K562 (cell line): ENCODE data around the gene CTNNB1. TPM values are rescaled to one million over a fixed set of nuclear protein-coding genes. Genes with fewer than 3 reads are reported as not detected.

Source experiments
- ATAC-seq: fragments of 200-7000 bp; cut with Tn5 transposase; 3 replicates; pipeline ENCODE4 v1.9.1; 2020; ENCODE audit warnings: moderate library complexity
- BruUV-seq: library from RNA; stranded (reverse); fragments of 400-500 nt; replicated peaks from 2 replicates; lab custom pipeline; 2021; lab: Mats Ljungman, UMichigan
- CTCF ChIA-PET: fragments of 300-600 bp; formaldehyde crosslinking; extraction: SDS; loops from one replicate; lab custom pipeline; 2021; ENCODE audit warnings: low intra/inter-chr PET ratio; lab: Yijun Ruan, JAX
- POLR2A ChIA-PET: fragments of 300-600, 350-650 bp; sonication (Branson Sonifier 250); formaldehyde crosslinking; extraction: SDS; loops from one replicate; lab custom pipeline; 2021; ENCODE audit warnings: antibody characterized with exemption, inconsistent platforms; lab: Yijun Ruan, JAX
- DNase-seq, 4 experiments: peaks; one replicate each; pipeline versions ENCODE4 v3.0.0 to v3.0.0-alpha.2; 2011 to 2018; ENCODE audit warnings: low spot score in 3 of 4, mixed read lengths in 3 of 4; ENCODE audit errors: extremely low read depth in 1 of 4
- FAIRE-seq: peaks from 2 replicates; lab custom pipeline; 2011; peaks lifted over from hg19 to GRCh38; lab: Jason Lieb, UNC
- H2AFZ ChIP-seq: 2 replicates; pipeline ENCODE4 v1.6.0; 2011; ENCODE audit warnings: low read depth, low read length, control low read depth, inconsistent platforms
- H3K27ac ChIP-seq: fragments of 200-600 bp; 3 replicates; pipeline ENCODE4 v1.8.0; 2011; ENCODE audit warnings: low read depth, mild to moderate bottlenecking, control low read depth, inconsistent platforms, low read length, moderate library complexity, mixed read lengths; ENCODE audit errors: extremely low read depth
- H3K27me3 ChIP-seq, 2 experiments: fragments of 300-600 bp in 1 of 2; 2 replicates in 1 of 2; 3 replicates in 1 of 2; pipeline versions ENCODE4 v1.6.0 to v1.8.0; 2011; ENCODE audit warnings: inconsistent platforms in 2 of 2, low read length in 2 of 2, mild to moderate bottlenecking in 1 of 2, mixed read lengths in 1 of 2, moderate library complexity in 1 of 2; ENCODE audit not compliant: control insufficient read depth in 2 of 2, insufficient read depth in 2 of 2
- H3K36me3 ChIP-seq: fragments of 300-600 bp; 3 replicates; pipeline ENCODE4 v1.8.0; 2011; ENCODE audit warnings: mild to moderate bottlenecking, low read length, inconsistent platforms; ENCODE audit not compliant: control insufficient read depth, insufficient read depth
- H3K4me1 ChIP-seq, 2 experiments: fragments of 200-600 bp in 1 of 2; replicated peaks in 1 of 2; 2 replicates in 1 of 2; 3 replicates in 1 of 2; pipeline versions ENCODE4 v1.5.1 to v1.8.0; 2011; ENCODE audit warnings: inconsistent platforms in 2 of 2, low read length in 2 of 2, mild to moderate bottlenecking in 1 of 2, mixed read lengths in 1 of 2, moderate library complexity in 1 of 2; ENCODE audit not compliant: control insufficient read depth in 2 of 2, insufficient read depth in 2 of 2
- H3K4me2 ChIP-seq: 2 replicates; pipeline ENCODE4 v1.6.1; 2011; ENCODE audit warnings: low read length, control low read depth, inconsistent platforms, mixed read lengths; ENCODE audit not compliant: insufficient read depth
- H3K4me3 ChIP-seq: fragments of 200-600 bp; sonication (generic), shearing (Covaris generic); 2 replicates; pipeline ENCODE4 v1.5.1; 2016; ENCODE audit warnings: control low read depth, inconsistent platforms
- H3K79me2 ChIP-seq: fragments of 200-600 bp; 3 replicates; pipeline ENCODE4 v1.8.0; 2011; ENCODE audit warnings: low read length, inconsistent platforms; ENCODE audit not compliant: control insufficient read depth, insufficient read depth
- H3K9ac ChIP-seq, 2 experiments: 2 replicates each; pipeline versions ENCODE4 v1.6.0 to v1.6.1; 2011; ENCODE audit warnings: low read depth in 2 of 2, low read length in 2 of 2, control low read depth in 1 of 2, inconsistent platforms in 1 of 2, mild to moderate bottlenecking in 1 of 2, mixed read lengths in 1 of 2; ENCODE audit not compliant: insufficient read depth in 1 of 2
- H3K9me1 ChIP-seq: one replicate; pipeline ENCODE4 v1.6.0; 2011; ENCODE audit warnings: inconsistent platforms, mild to moderate bottlenecking, low read length, moderate library complexity; ENCODE audit not compliant: control insufficient read depth, insufficient read depth
- H3K9me3 ChIP-seq: replicated peaks from 2 replicates; pipeline ENCODE4 v1.5.1; 2011; ENCODE audit warnings: low read depth, low read length, inconsistent platforms; ENCODE audit not compliant: control insufficient read depth, insufficient read depth
- H4K20me1 ChIP-seq: replicated peaks from 2 replicates; pipeline ENCODE4 v1.6.1; 2011; ENCODE audit warnings: low read length, inconsistent platforms, mixed read lengths; ENCODE audit not compliant: control insufficient read depth, insufficient read depth
- BRF1 ChIP-seq: IDR thresholded peaks from 3 replicates; pipeline ENCODE4 v1.6.1; 2011; ENCODE audit warnings: borderline replicate concordance, mild to moderate bottlenecking; ENCODE audit not compliant: insufficient read length; ENCODE audit errors: extremely low read depth
- CREBBP ChIP-seq: IDR thresholded peaks from one replicate; pipeline ENCODE4 v1.6.1; 2012; ENCODE audit warnings: low read depth, mild to moderate bottlenecking, control low read depth, inconsistent platforms, low read length
- E4F1 ChIP-seq: fragments of 250-450 bp; sonication (Bioruptor Pico); IDR thresholded peaks from 2 replicates; pipeline ENCODE4 v1.5.0; 2021; ENCODE audit warnings: mild to moderate bottlenecking, borderline replicate concordance
- KLF16 ChIP-seq: IDR thresholded peaks from 2 replicates; pipeline ENCODE4 v1.6.1; 2016; ENCODE audit warnings: antibody characterized with exemption
- NR1H2 ChIP-seq: sonication (generic); formaldehyde crosslinking; IDR thresholded peaks from 2 replicates; pipeline ENCODE4 v1.4.0; 2020; ENCODE audit warnings: mild to moderate bottlenecking, missing genetic modification reagents
- NR2C2 ChIP-seq, 2 experiments: fragments of 200-800 bp in 1 of 2; sonication (Bioruptor generic) in 1 of 2; sonication (generic) in 1 of 2; formaldehyde crosslinking in 1 of 2; IDR thresholded peaks; 2 replicates each; pipeline versions ENCODE4 v1.6.1 to v1.8.0; 2016 to 2022; ENCODE audit warnings: mild to moderate bottlenecking in 1 of 2, missing compliant biosample characterization in 1 of 2, missing genetic modification characterization in 1 of 2, missing genetic modification reagents in 1 of 2
- SPI1 ChIP-seq: IDR thresholded peaks from 2 replicates; pipeline ENCODE4 v1.6.1; 2011; ENCODE audit warnings: low read depth, low read length, control low read depth, borderline replicate concordance
- TFAM ChIP-seq: fragments of 250-450 bp; sonication (Bioruptor Pico); conservative IDR thresholded peaks from 2 replicates; pipeline ENCODE4 v1.5.0; 2021; ENCODE audit warnings: mild to moderate bottlenecking, moderate library complexity
- TRIM25 ChIP-seq: fragments of 450-650 bp; IDR thresholded peaks from 2 replicates; pipeline ENCODE4 v1.7.0; 2016; ENCODE audit warnings: borderline replicate concordance
- ZNF124 ChIP-seq: sonication (generic); formaldehyde crosslinking; IDR thresholded peaks from 2 replicates; pipeline ENCODE4 v1.8.1; 2022; ENCODE audit warnings: missing genetic modification reagents
- ZNF133 ChIP-seq: fragments of 250-450 bp; sonication (Bioruptor Pico); IDR thresholded peaks from 2 replicates; pipeline ENCODE4 v1.4.0; 2020; ENCODE audit warnings: mild to moderate bottlenecking
- WGBS: fragments of 100-300 bp; shearing (Covaris generic); methylation state at CpG from one replicate; pipeline ENCODE4 v1.1.6; 2016; ENCODE audit warnings: low coverage, mixed read lengths; ENCODE audit not compliant: insufficient coverage; ENCODE audit errors: missing lambda C conversion rate; 5-methylcytosine and 5-hydroxymethylcytosine counted together
- in situ Hi-C: fragments of 300-500 bp; cut with MboI; formaldehyde crosslinking; loops from 4 replicates; pipeline ENCODE4 v1.15.0; 2018; ENCODE audit warnings: inconsistent platforms, mixed read lengths
- intact Hi-C: fragments of 100-400 bp; cut with micrococcal nuclease; formaldehyde crosslinking; loops from 2 replicates; pipeline ENCODE4 v1.14.2; 2022
- polyA plus RNA-seq, 8 experiments: library from polyadenylated mRNA; depleted of rRNA in 4 of 8; stranded (reverse) in 5 of 8; unstranded in 3 of 8; fragments of >200 nt; fragmentation: Nextera tagmentation in 2 of 8; fragmentation: Illumina TruSeq in 1 of 8; extraction: Ambion mirVana in 2 of 8; extraction: Trizol in 1 of 8; gene quantifications; 2 replicates each; pipeline versions ENCODE4 v1.2.1 to v1.2.3, GENCODE V29; 2011 to 2014; ENCODE audit warnings: inconsistent platforms in 1 of 8, missing spikeins in 1 of 8
- total RNA-seq, 7 experiments: library from RNA; depleted of rRNA in 6 of 7; stranded (reverse); fragments of >200 nt in 6 of 7; fragmentation: Illumina TruSeq in 2 of 7; extraction: Trizol in 2 of 7; gene quantifications; 2 replicates each; pipeline versions ENCODE4 v1.2.1 to v1.2.3, GENCODE V29; 2011 to 2021; ENCODE audit warnings: low replicate concordance in 1 of 7

Gene CTNNB1
- total and polyA plus RNA-seq, 9 of the 15 experiments (the other 6 are each of a cell fraction or from before 2014, with no cell fraction given), result 44.3 to 193 (median 154) TPM

GRCh38 chr3:41180396-41180795 is 18.9 kb upstream of the CTNNB1 start (continued):
- no peak for TF ChIP-seq ZNF124 (CRISPR knock-in tag)
- no peak for TF ChIP-seq BRF1
- TF ChIP-seq, all 486 proteins: peak for 0

- H2AFZ ChIP-seq, result no peak overlapping the region
- no TSS peak for BruUV-seq
- no peaks in the 10 kb centered on the region for H3K79me2 ChIP-seq
- CTCF ChIA-PET, result no interaction called here
- in situ Hi-C loops (no loop called here), intact Hi-C loops (no loop called here)
- H3K9me3 ChIP-seq, result no peaks in the 10 kb centered on the region
- no peak overlapping the region for H3K4me2 ChIP-seq
- no peak overlapping the region for H3K4me3 ChIP-seq
- no peak for DNase-seq
- no peak overlapping the region for H3K9ac ChIP-seq
- no peak; the same call in 2 of the 3 replicates for ATAC-seq
- no peak for TF ChIP-seq TFAM (CRISPR knock-in tag)
- TF ChIP-seq KLF16, result no peak
- TF ChIP-seq NR1H2 (CRISPR knock-in tag), result no peak
- TF ChIP-seq ZNF133 (CRISPR knock-in tag), result no peak
- no peak for TF ChIP-seq E4F1 (CRISPR knock-in tag)
- TF ChIP-seq NR2C2 (CRISPR knock-in tag; IDR thresholded peaks at IDR 0.05), result no peak
- no peak for TF ChIP-seq NR2C2 (tag; IDR thresholded peaks at IDR 0.05)
- TF ChIP-seq SPI1, result no peak
- no peak for TF ChIP-seq TRIM25
- TF ChIP-seq CREBBP, result no peak
- H3K36me3 ChIP-seq, result no peaks in the 10 kb centered on the region
- peak; percentile 11 for FAIRE-seq
- H3K9me1 ChIP-seq, result no peaks in the 10 kb centered on the region
- POLR2A ChIA-PET, result interaction anchor here (0.6 to 0.9 kb wide), 4 partner anchors 8 to 80 kb away, joined by 3 to 4 read pairs (median 3); partner anchors contain the start of gene CTNNB1
- H4K20me1 ChIP-seq, result no peaks in the 10 kb centered on the region
- no peak overlapping the region for H3K27ac ChIP-seq
- H3K27me3 ChIP-seq, result peaks cover 2 to 10% of the 10 kb centered on the region in 2 experiments; a peak in 3 of 5 replicates
- WGBS, result 0% methylated on average over 5 of the region's 5 CpGs
- H3K4me1 ChIP-seq, result no peaks in the 10 kb centered on the region
Observed at GRCh38 chr3:41182504-41183059, 16.7 kb upstream of the CTNNB1 start.
